GM23248 (cell line): ENCODE measurements around the gene EXD3. TPM values are rescaled to one million over a fixed set of nuclear protein-coding genes. Genes with fewer than 3 reads are reported as not detected.

Experiments
- DNase-seq: peaks from one replicate; pipeline ENCODE4 v3.0.0-alpha.2; 2015
- H2AFZ ChIP-seq: fragments of 200-600 bp; sonication (generic); 2 replicates; pipeline ENCODE4 v1.6.1; 2016; ENCODE audit warnings: antibody characterized with exemption
- H3F3A ChIP-seq: fragments of 200-600 bp; sonication (generic); 2 replicates; pipeline ENCODE4 v1.6.1; 2016; ENCODE audit warnings: mild to moderate bottlenecking, antibody characterized with exemption, mixed run types; ENCODE audit not compliant: insufficient read depth
- H3K27ac ChIP-seq: fragments of 200-600 bp; sonication (generic); 2 replicates; pipeline ENCODE4 v1.5.1; 2016; ENCODE audit warnings: mild to moderate bottlenecking
- H3K27me3 ChIP-seq: fragments of 200-600 bp; sonication (generic); replicated peaks from 2 replicates; pipeline ENCODE4 v1.6.1; 2016; ENCODE audit warnings: mild to moderate bottlenecking; ENCODE audit not compliant: insufficient read depth
- H3K36me3 ChIP-seq: fragments of 200-600 bp; sonication (generic); 2 replicates; pipeline ENCODE4 v1.6.1; 2016; ENCODE audit warnings: low read depth, mild to moderate bottlenecking
- H3K4me1 ChIP-seq: fragments of 200-600 bp; sonication (generic); 2 replicates; pipeline ENCODE4 v1.6.1; 2016; ENCODE audit warnings: mild to moderate bottlenecking; ENCODE audit not compliant: insufficient read depth
- H3K4me2 ChIP-seq: fragments of 200-600 bp; sonication (generic); one replicate; pipeline ENCODE4 v1.6.1; 2016; ENCODE audit warnings: mild to moderate bottlenecking; ENCODE audit not compliant: unreplicated experiment
- H3K4me3 ChIP-seq: fragments of 200-600 bp; sonication (generic); 2 replicates; pipeline ENCODE4 v1.5.1; 2016; ENCODE audit warnings: mild to moderate bottlenecking
- H3K79me2 ChIP-seq: fragments of 200-600 bp; sonication (generic); 2 replicates; pipeline ENCODE4 v1.6.1; 2016; ENCODE audit warnings: mild to moderate bottlenecking; ENCODE audit not compliant: insufficient read depth
- H3K9ac ChIP-seq: fragments of 200-600 bp; sonication (generic); 2 replicates; pipeline ENCODE4 v1.6.1; 2016; ENCODE audit warnings: mild to moderate bottlenecking
- H3K9me2 ChIP-seq: fragments of 200-600 bp; sonication (generic); 2 replicates; pipeline ENCODE4 v1.6.1; 2016; ENCODE audit warnings: mixed run types, mild to moderate bottlenecking, moderate library complexity; ENCODE audit not compliant: insufficient read depth
- H3K9me3 ChIP-seq: fragments of 200-600 bp; sonication (generic); one replicate; pipeline ENCODE4 v1.6.1; 2017; ENCODE audit warnings: low read depth
- H4K20me1 ChIP-seq: fragments of 200-600 bp; sonication (generic); 2 replicates; pipeline ENCODE4 v1.6.0; 2016; ENCODE audit not compliant: insufficient read depth
- EZH2 ChIP-seq: fragments of 200-600 bp; sonication (generic); IDR thresholded peaks from 2 replicates; pipeline ENCODE4 v1.6.1; 2018; ENCODE audit warnings: antibody characterized with exemption, mild to moderate bottlenecking; ENCODE audit not compliant: insufficient read depth, poor library complexity, severe bottlenecking
- EZH2phosphoT487 ChIP-seq: fragments of 200-600 bp; sonication (generic); IDR thresholded peaks from 2 replicates; pipeline ENCODE4 v1.6.1; 2018; ENCODE audit warnings: antibody characterized with exemption, moderate library complexity, mild to moderate bottlenecking, low read depth; ENCODE audit not compliant: insufficient read depth
- WGBS, 2 experiments: methylation state at CpG; one replicate each; pipeline ENCODE4 v1.1.6; 2015 to 2017; ENCODE audit warnings: low lambda C conversion rate in 2 of 2, low coverage in 1 of 2; ENCODE audit errors: missing lambda C conversion rate in 2 of 2; 5-methylcytosine and 5-hydroxymethylcytosine counted together
- in situ Hi-C: fragments of 300-500 bp; cut with MboI; formaldehyde crosslinking; loops from 2 replicates; pipeline ENCODE4 v1.15.0; 2020
- polyA plus RNA-seq: library from polyadenylated mRNA; unstranded; fragments of >200 nt; fragmentation: Nextera tagmentation; extraction: Ambion mirVana; gene quantifications from 2 replicates; pipeline ENCODE4 v1.2.1, GENCODE V29; 2016
- total RNA-seq: library from RNA; depleted of rRNA; stranded (reverse); fragments of >200 nt; shearing (Covaris generic); gene quantifications from 2 replicates; pipeline ENCODE4 v1.2.3, GENCODE V29; 2014

The EXD3 gene
- total and polyA plus RNA-seq, 2 experiments from 2014 or later: 10.1 to 11.6 TPM

GRCh38 chr9:137421838-137422603 lies 941 bp downstream of the EXD3 start:
- in situ Hi-C loops: loop anchor here (25.0 kb wide), 1 partner anchor 310 kb away; the partner anchor contains the start of gene DPP7
- no peaks in the 10 kb centered on the region for H3K9me2 ChIP-seq
- TF ChIP-seq EZH2phosphoT487 (no peak), EZH2 (no peak)
- H3F3A ChIP-seq: peaks cover 18% of the 10 kb centered on the region
- peak overlapping the region; percentile 80 for H3K4me3 ChIP-seq
- peak overlapping the region; percentile 88 for H2AFZ ChIP-seq
- H3K9me3 ChIP-seq: no peaks in the 10 kb centered on the region
- no peaks in the 10 kb centered on the region for H4K20me1 ChIP-seq
- H3K36me3 ChIP-seq: no peaks in the 10 kb centered on the region
- peaks cover 25% of the 10 kb centered on the region for H3K79me2 ChIP-seq
- peak overlapping the region; percentile 76 for H3K9ac ChIP-seq
- 1 to 2% methylated on average over 11 of the region's 11 CpGs for WGBS, 2 experiments
- H3K27me3 ChIP-seq: no peaks in the 10 kb centered on the region
- no peak for DNase-seq
- H3K4me2 ChIP-seq: peak overlapping the region; percentile 95
- no peak overlapping the region for H3K27ac ChIP-seq
- H3K4me1 ChIP-seq: peaks cover 8% of the 10 kb centered on the region; the same call in 1 of the 2 replicates

GRCh38 chr9:137417161-137418021 lies 5.6 kb downstream of the EXD3 start:
- Histone ChIP-seq H3F3A (no peaks in the 10 kb centered on the region), H2AFZ (no peak overlapping the region), H3K9ac (no peak overlapping the region), H3K4me1 (peaks cover 11% of the 10 kb centered on the region), H3K9me2 (no peaks in the 10 kb centered on the region), H3K9me3 (no peaks in the 10 kb centered on the region), H3K4me3 (no peak overlapping the region), H3K36me3 (no peaks in the 10 kb centered on the region), H4K20me1 (no peaks in the 10 kb centered on the region), H3K27ac (no peak overlapping the region), H3K27me3 (no peaks in the 10 kb centered on the region), H3K79me2 (peaks cover 25% of the 10 kb centered on the region), H3K4me2 (no peak overlapping the region)
- in situ Hi-C loops: loop anchor here (25.0 kb wide), 1 partner anchor 305 kb away; the partner anchor contains the start of gene DPP7
- 91 to 93% methylated on average over 40 to 99 of the region's 99 CpGs for WGBS, 2 experiments
- no peak for TF ChIP-seq EZH2phosphoT487
- TF ChIP-seq EZH2: no peak
- DNase-seq: no peak

GRCh38 chr9:137416563-137417151 lies 6.3 kb downstream of the EXD3 start:
- no peak for DNase-seq
- 93 to 94% methylated on average over 33 to 45 of the region's 45 CpGs for WGBS, 2 experiments
- in situ Hi-C loops: loop anchor here (25.0 kb wide), 1 partner anchor 304 kb away; the partner anchor contains the start of gene DPP7
- H3K27me3 ChIP-seq: no peaks in the 10 kb centered on the region
- no peaks in the 10 kb centered on the region for H3K9me3 ChIP-seq
- H3K9ac ChIP-seq: no peak overlapping the region
- no peaks in the 10 kb centered on the region for H3K36me3 ChIP-seq
- H3K9me2 ChIP-seq: no peaks in the 10 kb centered on the region
- H3K27ac ChIP-seq: no peak overlapping the region
- H3K4me2 ChIP-seq: no peak overlapping the region
- H3K4me3 ChIP-seq: no peak overlapping the region
- peaks cover 19% of the 10 kb centered on the region for H3K79me2 ChIP-seq
- TF ChIP-seq EZH2 (no peak), EZH2phosphoT487 (no peak)
- no peaks in the 10 kb centered on the region for H4K20me1 ChIP-seq
- H3K4me1 ChIP-seq: peaks cover 12% of the 10 kb centered on the region
- H3F3A ChIP-seq: no peaks in the 10 kb centered on the region
- H2AFZ ChIP-seq: no peak overlapping the region

- Histone ChIP-seq H3K36me3 (no peaks in the 10 kb centered on the region), H3K4me1 (peaks cover 10% of the 10 kb centered on the region), H3K4me3 (no peak overlapping the region)
Observed at GRCh38 chr9:137416006-137416562, 6.9 kb downstream of the EXD3 start.

More at GRCh38 chr9:137416006-137416562, 6.9 kb downstream of the EXD3 start:
- 91 to 93% methylated on average over 21 to 23 of the region's 23 CpGs for WGBS, 2 experiments
- Histone ChIP-seq H4K20me1 (no peaks in the 10 kb centered on the region), H3K9ac (no peak overlapping the region), H3K27ac (no peak overlapping the region), H3K27me3 (no peaks in the 10 kb centered on the region), H3K9me3 (no peaks in the 10 kb centered on the region), H3K4me2 (no peak overlapping the region), H3K79me2 (peaks cover 13% of the 10 kb centered on the region), H3F3A (no peaks in the 10 kb centered on the region), H3K9me2 (no peaks in the 10 kb centered on the region), H2AFZ (no peak overlapping the region)
- TF ChIP-seq EZH2phosphoT487 (no peak), EZH2 (no peak)
- DNase-seq: no peak
- in situ Hi-C loops: loop anchor here (25.0 kb wide), 1 partner anchor 304 kb away; the partner anchor contains the start of gene DPP7
